Measurements from ENCODE around the gene TBL1X. TPM values are rescaled to one million over a fixed set of nuclear protein-coding genes. Genes with fewer than 3 reads are reported as not detected.

TBL1X gene
- total and polyA plus RNA-seq, 10 of the 15 experiments (the other 5 are each of a cell fraction or from before 2014, with no cell fraction given): 4.4 to 26.3 (median 10.6) TPM

DNA sequence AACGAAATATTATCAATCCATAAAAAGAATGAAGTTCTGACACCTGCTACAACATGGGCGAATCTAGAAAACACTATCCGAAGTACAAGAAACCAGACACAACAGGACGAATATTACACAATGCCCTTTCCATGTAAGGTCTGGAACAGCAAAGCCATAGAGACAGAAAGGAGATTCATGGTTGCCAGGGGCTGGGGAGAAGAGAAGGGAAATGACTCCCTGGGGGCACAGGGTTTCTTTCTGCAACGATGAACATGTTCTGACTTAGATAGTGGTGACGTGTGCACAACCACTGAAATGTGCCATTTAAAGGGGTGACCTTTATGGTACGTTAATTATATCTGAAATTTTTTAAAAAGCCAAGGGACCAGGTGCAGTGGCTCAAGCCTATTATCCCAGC, 272.5 kb downstream of the TBL1X start:
- RAD21 ChIA-PET (ENCODE audit: unreplicated experiment): no interaction called here
- Histone ChIP-seq H3K4me2 (ENCODE audit: control insufficient read depth, insufficient read depth) (no peak overlapping the region), H3K4me1 (ENCODE audit: control insufficient read depth, insufficient read depth, low read length) (no peaks in the 10 kb centered on the region), H3K9me3 (replicated peaks; ENCODE audit: control insufficient read depth, insufficient read depth, low read length) (no peaks in the 10 kb centered on the region), H3K27me3 (replicated peaks in 1 of 2; ENCODE audit: control insufficient read depth in 2 of 2, insufficient read depth in 2 of 2, low read length in 1 of 2) (no peaks in the 10 kb centered on the region), H3K9ac (ENCODE audit: control insufficient read depth, insufficient read depth, low read length) (no peak overlapping the region), H4K20me1 (ENCODE audit: control insufficient read depth, insufficient read depth) (no peaks in the 10 kb centered on the region), H3K36me3 (ENCODE audit: control insufficient read depth in 2 of 2, insufficient read depth in 2 of 2, low read length in 1 of 2) (no peaks in the 10 kb centered on the region), H2AFZ (ENCODE audit: control insufficient read depth, low read depth, low read length) (no peak overlapping the region), H3K4me3 (no peak overlapping the region), H3K79me2 (ENCODE audit: control insufficient read depth, insufficient read depth, low read length) (no peaks in the 10 kb centered on the region), H3K27ac (ENCODE audit: control insufficient read depth, insufficient read depth) (no peak overlapping the region)
- in situ Hi-C loops (cut with MboI) (no loop called here), intact Hi-C loops (cut with micrococcal nuclease; ENCODE audit: unreplicated experiment) (no loop called here)
- FAIRE-seq: no peak
- POLR2A ChIA-PET: no interaction called here
- TF ChIP-seq KLF5 (IDR thresholded peaks at IDR 0.05; ENCODE audit: partially characterized antibody) (no peak), RAD51 (IDR thresholded peaks at IDR 0.05) (no peak), NFIC (IDR thresholded peaks at IDR 0.05; ENCODE audit: low read depth, low read length) (no peak)
- TF ChIP-seq, protein P1, sequence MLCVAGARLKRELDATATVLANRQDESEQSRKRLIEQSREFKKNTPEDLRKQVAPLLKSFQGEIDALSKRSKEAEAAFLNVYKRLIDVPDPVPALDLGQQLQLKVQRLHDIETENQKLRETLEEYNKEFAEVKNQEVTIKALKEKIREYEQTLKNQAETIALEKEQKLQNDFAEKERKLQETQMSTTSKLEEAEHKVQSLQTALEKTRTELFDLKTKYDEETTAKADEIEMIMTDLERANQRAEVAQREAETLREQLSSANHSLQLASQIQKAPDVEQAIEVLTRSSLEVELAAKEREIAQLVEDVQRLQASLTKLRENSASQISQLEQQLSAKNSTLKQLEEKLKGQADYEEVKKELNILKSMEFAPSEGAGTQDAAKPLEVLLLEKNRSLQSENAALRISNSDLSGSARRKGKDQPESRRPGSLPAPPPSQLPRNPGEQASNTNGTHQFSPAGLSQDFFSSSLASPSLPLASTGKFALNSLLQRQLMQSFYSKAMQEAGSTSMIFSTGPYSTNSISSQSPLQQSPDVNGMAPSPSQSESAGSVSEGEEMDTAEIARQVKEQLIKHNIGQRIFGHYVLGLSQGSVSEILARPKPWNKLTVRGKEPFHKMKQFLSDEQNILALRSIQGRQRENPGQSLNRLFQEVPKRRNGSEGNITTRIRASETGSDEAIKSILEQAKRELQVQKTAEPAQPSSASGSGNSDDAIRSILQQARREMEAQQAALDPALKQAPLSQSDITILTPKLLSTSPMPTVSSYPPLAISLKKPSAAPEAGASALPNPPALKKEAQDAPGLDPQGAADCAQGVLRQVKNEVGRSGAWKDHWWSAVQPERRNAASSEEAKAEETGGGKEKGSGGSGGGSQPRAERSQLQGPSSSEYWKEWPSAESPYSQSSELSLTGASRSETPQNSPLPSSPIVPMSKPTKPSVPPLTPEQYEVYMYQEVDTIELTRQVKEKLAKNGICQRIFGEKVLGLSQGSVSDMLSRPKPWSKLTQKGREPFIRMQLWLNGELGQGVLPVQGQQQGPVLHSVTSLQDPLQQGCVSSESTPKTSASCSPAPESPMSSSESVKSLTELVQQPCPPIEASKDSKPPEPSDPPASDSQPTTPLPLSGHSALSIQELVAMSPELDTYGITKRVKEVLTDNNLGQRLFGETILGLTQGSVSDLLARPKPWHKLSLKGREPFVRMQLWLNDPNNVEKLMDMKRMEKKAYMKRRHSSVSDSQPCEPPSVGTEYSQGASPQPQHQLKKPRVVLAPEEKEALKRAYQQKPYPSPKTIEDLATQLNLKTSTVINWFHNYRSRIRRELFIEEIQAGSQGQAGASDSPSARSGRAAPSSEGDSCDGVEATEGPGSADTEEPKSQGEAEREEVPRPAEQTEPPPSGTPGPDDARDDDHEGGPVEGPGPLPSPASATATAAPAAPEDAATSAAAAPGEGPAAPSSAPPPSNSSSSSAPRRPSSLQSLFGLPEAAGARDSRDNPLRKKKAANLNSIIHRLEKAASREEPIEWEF (IDR thresholded peaks at IDR 0.05; ENCODE audit: insufficient replicate concordance, low read depth, low read length): no peak
- CTCF ChIA-PET: no interaction called here
- no TSS peak for BruUV-seq (replicated peaks)
- SMC1A ChIA-PET (ENCODE audit: uncharacterized antibody, unreplicated experiment): no interaction called here
- peak; percentile 31; the same call in 2 of the 3 replicates for ATAC-seq
- no peak for DNase-seq (ENCODE audit: low read depth, low spot score)
- 22% methylated on average over 7 of the region's 7 CpGs for WGBS (ENCODE audit: insufficient coverage, insufficient replicate concordance, low lambda C conversion rate, missing lambda C conversion rate)

All from GM12878 (cell line).